ENCODE measurements around the gene GRK2. TPM values are rescaled to one million over a fixed set of nuclear protein-coding genes. Genes with fewer than 3 reads are reported as not detected.
"Not testable (repeated sequence)": the region's sequence is repeated elsewhere in the genome, so short reads cannot be mapped to it uniquely, and the experiment has no call there.

The GRK2 gene
- polyA plus RNA-seq, 1 donor = 82.5 TPM

DNA sequence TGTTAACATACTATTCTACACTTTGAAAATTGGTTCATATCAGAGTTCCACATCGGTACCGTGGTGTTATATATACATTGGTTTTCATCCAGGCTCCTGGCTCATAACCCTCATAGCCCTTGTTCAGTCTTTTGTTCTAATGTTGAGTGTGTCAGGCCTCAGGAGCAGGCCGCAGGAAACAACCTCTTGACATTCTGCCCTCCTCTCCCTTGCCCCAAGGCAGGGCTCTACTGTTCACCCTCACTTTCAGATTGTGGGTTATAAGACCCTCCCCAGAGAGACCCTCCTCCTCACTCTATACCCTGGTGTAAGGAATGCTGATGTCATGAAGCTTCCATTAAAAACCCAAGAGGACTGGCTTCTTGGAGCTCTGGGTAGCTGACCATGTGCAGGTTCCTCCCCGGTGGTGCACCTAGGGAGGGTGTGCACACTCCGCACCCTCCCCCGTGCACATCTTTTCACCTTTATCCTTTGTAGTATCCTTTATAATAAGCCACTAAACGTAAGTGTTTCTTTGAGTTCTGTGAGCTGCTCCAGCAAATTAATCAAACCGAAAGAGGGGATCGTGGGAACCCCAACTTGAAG lies 49.1 kb downstream of the GRK2 start:
- H3K36me3 ChIP-seq (ENCODE audit: control insufficient read depth, insufficient read depth, low read length) = peaks cover 8% of the 10 kb centered on the region
- no peaks in the 10 kb centered on the region for H3K9me3 ChIP-seq (ENCODE audit: control insufficient read depth, low read depth, low read length)
- peaks cover 13% of the 10 kb centered on the region for H3K4me1 ChIP-seq (ENCODE audit: control insufficient read depth, insufficient read depth, low read length)
- H3K27me3 ChIP-seq (ENCODE audit: control insufficient read depth, insufficient read depth, low read length) = no peaks in the 10 kb centered on the region
- no peak for DNase-seq
- WGBS (ENCODE audit: insufficient coverage, low lambda C conversion rate) = 100% methylated on average over 2 of the region's 9 CpGs
- no peak overlapping the region for H3K4me3 ChIP-seq (ENCODE audit: low read length)
- no peak overlapping the region for H3K27ac ChIP-seq (ENCODE audit: low read length)

GRCh38 chr11:67316882-67317204 lies 50.6 kb downstream of the GRK2 start:
- Histone ChIP-seq H3K9me3 (ENCODE audit: control insufficient read depth, low read depth, low read length) (no peaks in the 10 kb centered on the region), H3K4me3 (ENCODE audit: low read length) (peak overlapping the region; percentile 74), H3K27ac (ENCODE audit: low read length) (peak overlapping the region; percentile 97), H3K27me3 (ENCODE audit: control insufficient read depth, insufficient read depth, low read length) (no peaks in the 10 kb centered on the region), H3K4me1 (ENCODE audit: control insufficient read depth, insufficient read depth, low read length) (peaks cover 13% of the 10 kb centered on the region), H3K36me3 (ENCODE audit: control insufficient read depth, insufficient read depth, low read length) (no peaks in the 10 kb centered on the region)
- 0% methylated on average over 1 of the region's 10 CpGs for WGBS (ENCODE audit: insufficient coverage, low lambda C conversion rate)
- no peak for DNase-seq

- Histone ChIP-seq H3K9me3 (ENCODE audit: control insufficient read depth, low read depth, low read length) (no peaks in the 10 kb centered on the region), H3K4me1 (ENCODE audit: control insufficient read depth, insufficient read depth, low read length) (peaks cover 13% of the 10 kb centered on the region), H3K27ac (ENCODE audit: low read length) (peak overlapping the region; percentile 97), H3K36me3 (ENCODE audit: control insufficient read depth, insufficient read depth, low read length) (no peaks in the 10 kb centered on the region), H3K27me3 (ENCODE audit: control insufficient read depth, insufficient read depth, low read length) (no peaks in the 10 kb centered on the region), H3K4me3 (ENCODE audit: low read length) (peak overlapping the region; percentile 74)
- peak; percentile 95 to 97 for DNase-seq
- no CpG with 5 or more reads among the region's 55 CpGs for WGBS (ENCODE audit: insufficient coverage, low lambda C conversion rate)
These were observed 51.1 kb downstream of the GRK2 start for GRCh38 chr11:67317205-67317887.

- Histone ChIP-seq H3K36me3 (ENCODE audit: control insufficient read depth, insufficient read depth, low read length) (no peaks in the 10 kb centered on the region), H3K4me1 (ENCODE audit: control insufficient read depth, insufficient read depth, low read length) (peaks cover 10% of the 10 kb centered on the region), H3K27ac (ENCODE audit: low read length) (no peak overlapping the region), H3K9me3 (ENCODE audit: control insufficient read depth, low read depth, low read length) (no peaks in the 10 kb centered on the region), H3K4me3 (ENCODE audit: low read length) (peak overlapping the region; percentile 74), H3K27me3 (ENCODE audit: control insufficient read depth, insufficient read depth, low read length) (no peaks in the 10 kb centered on the region)
- WGBS (ENCODE audit: insufficient coverage, low lambda C conversion rate) = no CpG with 5 or more reads among the region's 53 CpGs
- DNase-seq = no peak
These were observed 51.7 kb downstream of the GRK2 start for GRCh38 chr11:67317888-67318555.

DNA sequence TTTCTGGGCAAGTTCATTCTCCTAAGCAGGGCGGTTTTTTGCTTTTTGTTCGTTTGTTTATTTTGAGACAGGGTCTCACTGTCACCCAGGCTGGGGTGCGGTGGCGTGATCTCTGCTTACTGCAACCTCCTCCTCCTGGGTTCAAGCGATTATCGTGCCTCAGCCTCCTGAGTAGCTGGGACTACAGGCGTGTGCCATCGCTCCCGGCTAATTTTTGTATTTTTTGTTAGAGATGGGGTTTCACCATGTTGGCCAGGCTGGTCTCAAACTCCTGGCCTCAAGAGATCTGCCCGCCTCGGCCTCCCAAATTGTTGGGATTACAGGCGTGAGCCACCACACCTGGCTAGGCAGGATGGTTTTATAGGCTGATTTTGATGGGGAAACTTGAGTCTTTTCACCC lies 52.6 kb downstream of the GRK2 start:
- not testable (repeated sequence) for DNase-seq; H3K36me3 ChIP-seq (ENCODE audit: control insufficient read depth, insufficient read depth, low read length); H3K4me3 ChIP-seq (ENCODE audit: low read length); H3K9me3 ChIP-seq (ENCODE audit: control insufficient read depth, low read depth, low read length); H3K27ac ChIP-seq (ENCODE audit: low read length); H3K4me1 ChIP-seq (ENCODE audit: control insufficient read depth, insufficient read depth, low read length); H3K27me3 ChIP-seq (ENCODE audit: control insufficient read depth, insufficient read depth, low read length)
- 60% methylated on average over 1 of the region's 12 CpGs for WGBS (ENCODE audit: insufficient coverage, low lambda C conversion rate)

DNA sequence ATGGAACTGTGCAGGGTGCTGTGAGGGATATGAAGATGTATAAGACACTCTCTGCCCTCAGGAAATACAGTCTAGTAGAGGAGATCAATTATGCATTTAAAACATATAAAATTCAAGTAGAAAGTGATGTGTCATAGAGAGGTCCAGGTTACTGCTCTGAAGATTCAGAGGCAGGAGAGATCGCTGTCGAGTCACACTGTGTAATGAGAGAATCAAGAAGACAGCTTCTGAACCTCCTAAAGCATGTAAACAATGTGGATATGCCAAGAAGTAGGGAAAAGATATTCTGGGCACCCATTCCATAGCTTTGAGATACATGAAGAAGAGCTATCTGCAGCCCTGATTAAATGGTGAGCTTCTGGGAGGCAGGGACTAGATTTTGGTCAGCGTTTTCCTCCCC lies 53.7 kb downstream of the GRK2 start:
- no peak overlapping the region for H3K27ac ChIP-seq (ENCODE audit: low read length)
- H3K4me1 ChIP-seq (ENCODE audit: control insufficient read depth, insufficient read depth, low read length) = peaks cover 7% of the 10 kb centered on the region
- no CpG with 5 or more reads among the region's 3 CpGs for WGBS (ENCODE audit: insufficient coverage, low lambda C conversion rate)
- H3K9me3 ChIP-seq (ENCODE audit: control insufficient read depth, low read depth, low read length) = no peaks in the 10 kb centered on the region
- no peak for DNase-seq
- H3K4me3 ChIP-seq (ENCODE audit: low read length) = no peak overlapping the region
- H3K27me3 ChIP-seq (ENCODE audit: control insufficient read depth, insufficient read depth, low read length) = no peaks in the 10 kb centered on the region
- H3K36me3 ChIP-seq (ENCODE audit: control insufficient read depth, insufficient read depth, low read length) = no peaks in the 10 kb centered on the region

DNA sequence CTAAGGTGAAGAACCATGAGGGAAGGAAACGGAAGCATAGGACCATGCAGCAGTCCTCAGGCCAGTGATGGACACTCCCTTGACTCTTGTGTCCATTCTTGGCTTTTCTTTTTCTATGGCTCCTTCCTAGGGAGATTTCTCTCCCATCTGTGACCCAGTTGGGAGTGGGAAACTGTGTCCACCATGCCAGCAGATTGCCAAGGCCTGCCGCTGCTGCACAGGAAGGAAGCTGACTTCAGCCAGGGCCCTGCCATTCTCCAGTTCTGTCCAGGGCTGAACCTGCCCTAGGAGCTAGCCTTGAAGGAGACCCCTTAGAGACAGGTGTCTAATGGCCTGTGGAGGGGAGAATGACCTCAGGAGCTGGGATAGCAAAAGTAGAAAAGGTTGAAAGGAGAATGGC lies 54.4 kb downstream of the GRK2 start:
- no peak overlapping the region for H3K4me3 ChIP-seq (ENCODE audit: low read length)
- H3K9me3 ChIP-seq (ENCODE audit: control insufficient read depth, low read depth, low read length) = no peaks in the 10 kb centered on the region
- no CpG with 5 or more reads among the region's 2 CpGs for WGBS (ENCODE audit: insufficient coverage, low lambda C conversion rate)
- H3K27ac ChIP-seq (ENCODE audit: low read length) = no peak overlapping the region
- no peak for DNase-seq
- peaks cover 7% of the 10 kb centered on the region for H3K4me1 ChIP-seq (ENCODE audit: control insufficient read depth, insufficient read depth, low read length)
- no peaks in the 10 kb centered on the region for H3K36me3 ChIP-seq (ENCODE audit: control insufficient read depth, insufficient read depth, low read length)
- H3K27me3 ChIP-seq (ENCODE audit: control insufficient read depth, insufficient read depth, low read length) = no peaks in the 10 kb centered on the region

DNA sequence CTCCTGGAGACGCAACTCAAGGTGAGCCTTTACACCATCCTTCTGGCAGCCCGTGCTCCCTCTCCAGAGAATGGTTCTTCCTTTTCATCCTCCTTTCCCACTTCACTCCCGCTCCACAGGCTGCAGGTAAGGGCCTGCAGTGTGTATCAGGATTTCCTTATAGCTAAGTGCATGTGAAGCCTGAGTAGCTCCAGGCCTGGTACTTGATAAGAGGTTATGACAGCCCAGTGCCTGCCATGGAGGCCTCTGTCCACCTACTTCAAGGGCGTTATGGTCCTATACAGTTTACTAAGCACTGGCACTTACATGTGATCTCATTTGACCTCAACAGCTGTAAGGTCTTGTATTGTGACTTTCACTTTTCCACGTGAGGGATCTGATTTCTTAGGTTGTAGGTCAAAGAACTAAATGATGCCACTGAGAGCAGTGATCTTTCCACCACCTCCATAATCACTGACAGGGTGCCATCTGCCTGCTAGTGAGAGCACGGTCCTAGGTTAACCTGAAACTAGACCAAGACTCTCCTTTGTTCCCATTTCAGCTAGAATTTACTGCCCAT lies 55.1 kb downstream of the GRK2 start:
- DNase-seq = peak in 1 of 2 donors; percentile 31
- Histone ChIP-seq H3K9me3 (ENCODE audit: control insufficient read depth, low read depth, low read length) (no peaks in the 10 kb centered on the region), H3K4me3 (ENCODE audit: low read length) (no peak overlapping the region), H3K27ac (ENCODE audit: low read length) (no peak overlapping the region), H3K4me1 (ENCODE audit: control insufficient read depth, insufficient read depth, low read length) (peaks cover 7% of the 10 kb centered on the region), H3K27me3 (ENCODE audit: control insufficient read depth, insufficient read depth, low read length) (no peaks in the 10 kb centered on the region), H3K36me3 (ENCODE audit: control insufficient read depth, insufficient read depth, low read length) (no peaks in the 10 kb centered on the region)
- WGBS (ENCODE audit: insufficient coverage, low lambda C conversion rate) = no CpG with 5 or more reads among the region's 6 CpGs

- H3K4me1 ChIP-seq (ENCODE audit: control insufficient read depth, insufficient read depth, low read length) = peaks cover 7% of the 10 kb centered on the region
- DNase-seq = no peak
- no peaks in the 10 kb centered on the region for H3K9me3 ChIP-seq (ENCODE audit: control insufficient read depth, low read depth, low read length)
- H3K27ac ChIP-seq (ENCODE audit: low read length) = no peak overlapping the region
- no peak overlapping the region for H3K4me3 ChIP-seq (ENCODE audit: low read length)
- H3K36me3 ChIP-seq (ENCODE audit: control insufficient read depth, insufficient read depth, low read length) = no peaks in the 10 kb centered on the region
- WGBS (ENCODE audit: insufficient coverage, low lambda C conversion rate) = no CpG with 5 or more reads among the region's 3 CpGs
- no peaks in the 10 kb centered on the region for H3K27me3 ChIP-seq (ENCODE audit: control insufficient read depth, insufficient read depth, low read length)
These were observed 55.8 kb downstream of the GRK2 start for GRCh38 chr11:67322049-67322448.

- Histone ChIP-seq H3K4me1 (ENCODE audit: control insufficient read depth, insufficient read depth, low read length) (peaks cover 4% of the 10 kb centered on the region), H3K27ac (ENCODE audit: low read length) (no peak overlapping the region), H3K4me3 (ENCODE audit: low read length) (no peak overlapping the region), H3K9me3 (ENCODE audit: control insufficient read depth, low read depth, low read length) (no peaks in the 10 kb centered on the region), H3K36me3 (ENCODE audit: control insufficient read depth, insufficient read depth, low read length) (no peaks in the 10 kb centered on the region), H3K27me3 (ENCODE audit: control insufficient read depth, insufficient read depth, low read length) (no peaks in the 10 kb centered on the region)
- 17% methylated on average over 1 of the region's 7 CpGs for WGBS (ENCODE audit: insufficient coverage, low lambda C conversion rate)
- DNase-seq = peak in 1 of 2 donors; percentile 58
These were observed 57.3 kb downstream of the GRK2 start for GRCh38 chr11:67323526-67323925.

Data from large intestine (tissue), 3 donors.